ENCODE measurements around the gene ARFIP2.

- TF ChIP-seq POLR2AphosphoS5 (IDR thresholded peaks at IDR 0.05) (no peak), CTCF (IDR thresholded peaks at IDR 0.05) (no peak), EP300 (IDR thresholded peaks at IDR 0.05) (no peak)
These were observed 49.7 kb upstream of the ARFIP2 start for GRCh38 chr11:6530848-6531247.
